ENCODE data around the gene TBC1D4. TPM values are rescaled to one million over a fixed set of nuclear protein-coding genes. Genes with fewer than 3 reads are reported as not detected.

Gene TBC1D4
- total RNA-seq (10 to 100 TPM; 37.4 to 42.0 TPM), total RNA-seq (84.7 to 665 (median 223) reads per million in 172 experiments)
- polyA plus RNA-seq (2013, experiment 1 of 2) = 65.3 TPM
- polyA plus RNA-seq (2013, experiment 2 of 2) = 98.0 TPM

- Mint-ChIP-seq H3K36me3 (ENCODE audit: low read depth) (peaks cover 4% of the 10 kb centered on the region), H3K4me1 (ENCODE audit: low read depth) (peaks cover 12% of the 10 kb centered on the region), H3K4me3 (peak within 1 kb of the TSS; percentile 98), H3K27me3 (peaks cover 90% of the 10 kb centered on the region), H3K9me3 (no peaks in the 10 kb centered on the region), H3K27ac (no peak within 1 kb of the TSS)
- CTCF ChIA-PET = interaction anchor here (0.9 to 1.1 kb wide), 2 partner anchors 51 to 73 kb away, joined by 3 to 4 read pairs; no protein-coding TSS in a partner anchor
- H3K9me3 ChIP-seq (ENCODE audit: control insufficient read depth in 1 of 2, insufficient read depth in 1 of 2, low read length in 2 of 2) = peaks cover 0 to 10% of the 10 kb centered on the region in 2 experiments
- intact Hi-C loops (cut with DNase I, micrococcal nuclease) = loop anchor here (5.0 kb wide), 2 partner anchors 55 to 65 kb away; partner anchors contain the start of genes COMMD6 (in 1 of the 2) and UCHL3 (in 1 of the 2)
- POLR2A ChIA-PET = interaction anchor here (0.9 kb wide), 1 partner anchor 55 kb away, joined by 3 read pairs; the partner anchor contains the start of gene COMMD6
- peak within 1 kb of the TSS; percentile 76 for H3K4me3 ChIP-seq (ENCODE audit: low read length)
- TF ChIP-seq, protein P1, sequence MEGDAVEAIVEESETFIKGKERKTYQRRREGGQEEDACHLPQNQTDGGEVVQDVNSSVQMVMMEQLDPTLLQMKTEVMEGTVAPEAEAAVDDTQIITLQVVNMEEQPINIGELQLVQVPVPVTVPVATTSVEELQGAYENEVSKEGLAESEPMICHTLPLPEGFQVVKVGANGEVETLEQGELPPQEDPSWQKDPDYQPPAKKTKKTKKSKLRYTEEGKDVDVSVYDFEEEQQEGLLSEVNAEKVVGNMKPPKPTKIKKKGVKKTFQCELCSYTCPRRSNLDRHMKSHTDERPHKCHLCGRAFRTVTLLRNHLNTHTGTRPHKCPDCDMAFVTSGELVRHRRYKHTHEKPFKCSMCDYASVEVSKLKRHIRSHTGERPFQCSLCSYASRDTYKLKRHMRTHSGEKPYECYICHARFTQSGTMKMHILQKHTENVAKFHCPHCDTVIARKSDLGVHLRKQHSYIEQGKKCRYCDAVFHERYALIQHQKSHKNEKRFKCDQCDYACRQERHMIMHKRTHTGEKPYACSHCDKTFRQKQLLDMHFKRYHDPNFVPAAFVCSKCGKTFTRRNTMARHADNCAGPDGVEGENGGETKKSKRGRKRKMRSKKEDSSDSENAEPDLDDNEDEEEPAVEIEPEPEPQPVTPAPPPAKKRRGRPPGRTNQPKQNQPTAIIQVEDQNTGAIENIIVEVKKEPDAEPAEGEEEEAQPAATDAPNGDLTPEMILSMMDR (IDR thresholded peaks at IDR 0.05) = peak; percentile 65
- H3K27me3 ChIP-seq (ENCODE audit: control insufficient read depth in 1 of 2, insufficient read depth in 2 of 2, low read length in 2 of 2) = peaks cover 41 to 73% of the 10 kb centered on the region in 2 experiments
- no peak within 1 kb of the TSS for H3K27ac ChIP-seq (ENCODE audit: low read depth in 1 of 2, low read length in 2 of 2)
- H3K36me3 ChIP-seq (ENCODE audit: insufficient read depth, low read length) = no peaks in the 10 kb centered on the region
- DNase-seq = peak in 13 of 14 experiments; percentile 6 to 73 (median 33)
- peak; percentile 54 for ATAC-seq (ENCODE audit: poor library complexity)
- peaks cover 12% of the 10 kb centered on the region for H3K4me1 ChIP-seq (ENCODE audit: insufficient read depth, low read length)
Observed at GRCh38 chr13:75482070-75482819, at the start of gene TBC1D4. TSS of gene TBC1D4 (minus strand) at chr13:75482169. CDS start at chr13:75481767, 402 bp downstream.

GRCh38 chr13:75530549-75530961 lies 48.6 kb upstream of the TBC1D4 start:
- H3K27ac Mint-ChIP-seq = peak overlapping the region; percentile 65
- H3K4me1 Mint-ChIP-seq (ENCODE audit: low read depth) = peaks cover 67% of the 10 kb centered on the region
- intact Hi-C loops (cut with DNase I, micrococcal nuclease) = no loop called here
- no peaks in the 10 kb centered on the region for H3K27me3 ChIP-seq (ENCODE audit: control insufficient read depth in 1 of 2, insufficient read depth in 2 of 2, low read length in 2 of 2)
- no peaks in the 10 kb centered on the region for H3K9me3 ChIP-seq (ENCODE audit: control insufficient read depth in 1 of 2, insufficient read depth in 1 of 2, low read length in 2 of 2)
- POLR2A ChIA-PET = interaction anchor here (1.2 kb wide), 1 partner anchor 103 kb away, joined by 3 read pairs; no protein-coding TSS in a partner anchor
- CTCF ChIA-PET = no interaction called here
- H3K36me3 ChIP-seq (ENCODE audit: insufficient read depth, low read length) = peaks cover 43% of the 10 kb centered on the region
- H3K27me3 Mint-ChIP-seq = no peaks in the 10 kb centered on the region
- ATAC-seq (ENCODE audit: poor library complexity) = no peak
- no peak overlapping the region for H3K27ac ChIP-seq (ENCODE audit: low read depth in 1 of 2, low read length in 2 of 2)
- DNase-seq = no peak
- H3K4me1 ChIP-seq (ENCODE audit: insufficient read depth, low read length) = peaks cover 8% of the 10 kb centered on the region
- H3K4me3 ChIP-seq (ENCODE audit: low read length) = no peak overlapping the region
- H3K9me3 Mint-ChIP-seq = no peaks in the 10 kb centered on the region
- H3K36me3 Mint-ChIP-seq (ENCODE audit: low read depth) = peaks cover 87% of the 10 kb centered on the region
- peak overlapping the region; percentile 9 for H3K4me3 Mint-ChIP-seq
- TF ChIP-seq, protein P1 (IDR thresholded peaks at IDR 0.05) = no peak

GRCh38 chr13:75521956-75522355 lies 40.0 kb upstream of the TBC1D4 start:
- Histone ChIP-seq H3K4me3 (ENCODE audit: low read length) (no peak overlapping the region), H3K27me3 (ENCODE audit: control insufficient read depth in 1 of 2, insufficient read depth in 2 of 2, low read length in 2 of 2) (no peaks in the 10 kb centered on the region), H3K27ac (ENCODE audit: low read depth in 1 of 2, low read length in 2 of 2) (no peak overlapping the region), H3K9me3 (ENCODE audit: control insufficient read depth in 1 of 2, insufficient read depth in 1 of 2, low read length in 2 of 2) (peaks cover 0 to 8% of the 10 kb centered on the region in 2 experiments), H3K36me3 (ENCODE audit: insufficient read depth, low read length) (peaks cover 8% of the 10 kb centered on the region), H3K4me1 (ENCODE audit: insufficient read depth, low read length) (no peaks in the 10 kb centered on the region)
- TF ChIP-seq, protein P1 (IDR thresholded peaks at IDR 0.05) = no peak
- H3K27ac Mint-ChIP-seq = no peak overlapping the region
- H3K4me1 Mint-ChIP-seq (ENCODE audit: low read depth) = no peaks in the 10 kb centered on the region
- peaks cover 23% of the 10 kb centered on the region for H3K36me3 Mint-ChIP-seq (ENCODE audit: low read depth)
- intact Hi-C loops (cut with DNase I, micrococcal nuclease) = no loop called here
- ChIA-PET POLR2A (no interaction called here), CTCF (no interaction called here)
- no peak overlapping the region for H3K4me3 Mint-ChIP-seq
- H3K27me3 Mint-ChIP-seq = no peaks in the 10 kb centered on the region
- DNase-seq (no peak), ATAC-seq (ENCODE audit: poor library complexity) (no peak)
- H3K9me3 Mint-ChIP-seq = peaks cover 3% of the 10 kb centered on the region

All from CD4-positive, alpha-beta T cell (primary cell).